GM12873 (cell line): ENCODE measurements around the gene PMEL.

Experiments
- TF ChIP-seq, protein P1 (sequence below): IDR thresholded peaks from 2 replicates; pipeline ENCODE4 v1.5.1; 2012; ENCODE audit warnings: low read depth, mild to moderate bottlenecking, moderate library complexity, low read length, control low read depth; ENCODE audit not compliant: insufficient read depth; ENCODE audit errors: missing control alignments

The PMEL gene

DNA sequence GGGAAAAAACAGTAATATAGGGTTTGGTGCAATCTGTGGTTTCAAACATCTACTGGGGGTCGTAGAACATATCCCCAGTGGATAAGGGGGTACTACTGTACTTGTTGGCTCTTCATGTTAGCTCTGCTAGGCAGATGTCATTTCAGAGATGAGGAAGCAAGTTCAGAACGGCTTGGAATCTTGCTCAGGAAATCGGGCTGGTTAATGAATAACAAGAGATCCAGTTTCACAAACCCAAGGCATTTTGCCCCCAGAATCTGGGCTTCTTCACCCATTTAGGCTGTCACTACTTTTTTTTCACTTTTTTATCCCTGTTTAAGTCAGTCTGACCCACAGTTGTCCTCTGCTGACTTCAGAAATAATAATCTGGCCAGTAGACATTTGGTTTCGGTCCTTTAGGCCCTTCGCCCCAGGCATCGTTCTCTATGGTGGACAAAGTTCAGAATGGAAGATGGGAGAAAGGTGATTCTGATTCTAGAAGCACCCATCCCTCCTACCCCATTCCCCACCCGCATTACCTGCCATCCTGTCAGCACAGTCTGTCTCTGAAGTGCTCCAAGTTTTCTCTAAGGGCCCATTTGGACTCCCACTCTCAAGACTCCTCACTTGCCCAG lies 35.8 kb upstream of the PMEL start:
- TF ChIP-seq, protein P1, sequence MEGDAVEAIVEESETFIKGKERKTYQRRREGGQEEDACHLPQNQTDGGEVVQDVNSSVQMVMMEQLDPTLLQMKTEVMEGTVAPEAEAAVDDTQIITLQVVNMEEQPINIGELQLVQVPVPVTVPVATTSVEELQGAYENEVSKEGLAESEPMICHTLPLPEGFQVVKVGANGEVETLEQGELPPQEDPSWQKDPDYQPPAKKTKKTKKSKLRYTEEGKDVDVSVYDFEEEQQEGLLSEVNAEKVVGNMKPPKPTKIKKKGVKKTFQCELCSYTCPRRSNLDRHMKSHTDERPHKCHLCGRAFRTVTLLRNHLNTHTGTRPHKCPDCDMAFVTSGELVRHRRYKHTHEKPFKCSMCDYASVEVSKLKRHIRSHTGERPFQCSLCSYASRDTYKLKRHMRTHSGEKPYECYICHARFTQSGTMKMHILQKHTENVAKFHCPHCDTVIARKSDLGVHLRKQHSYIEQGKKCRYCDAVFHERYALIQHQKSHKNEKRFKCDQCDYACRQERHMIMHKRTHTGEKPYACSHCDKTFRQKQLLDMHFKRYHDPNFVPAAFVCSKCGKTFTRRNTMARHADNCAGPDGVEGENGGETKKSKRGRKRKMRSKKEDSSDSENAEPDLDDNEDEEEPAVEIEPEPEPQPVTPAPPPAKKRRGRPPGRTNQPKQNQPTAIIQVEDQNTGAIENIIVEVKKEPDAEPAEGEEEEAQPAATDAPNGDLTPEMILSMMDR = no peak

DNA sequence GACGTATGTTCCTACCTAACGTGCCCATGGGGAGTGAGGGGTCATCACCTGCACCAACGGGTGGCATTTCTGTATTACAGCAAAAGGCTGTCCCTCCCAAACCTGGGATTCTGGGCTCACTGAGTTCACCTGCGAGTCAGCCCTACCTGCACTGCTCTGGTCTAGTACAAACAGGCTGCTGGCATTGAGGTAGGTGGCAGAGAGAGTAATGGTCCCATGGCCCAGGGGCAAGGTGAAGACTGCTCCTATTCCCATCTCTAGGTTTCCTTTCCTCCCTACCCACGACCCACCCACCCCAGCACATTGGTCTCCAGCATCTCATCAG lies 31.7 kb upstream of the PMEL start:
- TF ChIP-seq, protein P1 = no peak

DNA sequence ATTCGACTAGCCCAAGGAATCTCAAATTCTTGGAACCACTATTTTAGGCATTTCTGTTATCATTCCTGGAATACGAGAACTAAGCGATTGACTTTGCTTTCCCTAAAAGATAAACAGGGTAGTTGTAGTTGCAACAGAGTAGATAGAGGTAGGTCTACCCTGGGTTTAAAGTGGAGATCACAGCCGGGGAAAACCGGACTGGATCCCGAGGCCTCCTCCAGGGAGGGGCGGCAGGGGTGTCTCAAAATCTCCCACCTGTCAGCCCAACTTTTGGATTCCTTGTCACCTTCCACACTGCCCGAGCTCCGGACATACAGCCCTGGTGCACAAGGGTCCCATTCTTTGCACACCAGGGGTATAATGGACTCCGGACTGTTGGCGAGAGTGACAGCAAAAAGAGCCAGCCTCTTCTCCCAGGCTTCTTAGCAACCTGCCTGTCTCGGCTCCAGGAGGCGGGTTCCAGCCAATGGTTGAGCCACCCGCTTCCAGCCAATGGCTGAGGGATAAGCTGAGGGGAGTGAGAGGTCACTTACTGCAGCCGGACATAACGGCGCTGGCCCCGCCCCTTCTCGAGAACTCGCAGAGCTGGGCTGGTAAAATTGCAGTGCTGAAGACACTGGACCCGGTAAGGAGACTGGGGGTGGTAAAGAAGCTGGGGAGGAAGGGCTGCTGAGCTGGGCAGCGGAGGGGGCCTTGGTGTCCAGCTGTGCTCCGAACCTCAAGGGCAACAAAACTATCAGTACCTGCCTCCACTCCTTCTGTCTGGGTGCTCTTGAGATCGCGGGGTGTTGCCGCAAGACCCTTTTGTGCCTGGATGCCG lies 31.1 kb upstream of the PMEL start, which contains the start of gene SUOX:
Gene SUOX (plus strand): TSS at position 562 of the 820 bp plus-strand sequence. CDS start 4,946 bp downstream, outside the sequence.
- TF ChIP-seq, protein P1 = no peak

DNA sequence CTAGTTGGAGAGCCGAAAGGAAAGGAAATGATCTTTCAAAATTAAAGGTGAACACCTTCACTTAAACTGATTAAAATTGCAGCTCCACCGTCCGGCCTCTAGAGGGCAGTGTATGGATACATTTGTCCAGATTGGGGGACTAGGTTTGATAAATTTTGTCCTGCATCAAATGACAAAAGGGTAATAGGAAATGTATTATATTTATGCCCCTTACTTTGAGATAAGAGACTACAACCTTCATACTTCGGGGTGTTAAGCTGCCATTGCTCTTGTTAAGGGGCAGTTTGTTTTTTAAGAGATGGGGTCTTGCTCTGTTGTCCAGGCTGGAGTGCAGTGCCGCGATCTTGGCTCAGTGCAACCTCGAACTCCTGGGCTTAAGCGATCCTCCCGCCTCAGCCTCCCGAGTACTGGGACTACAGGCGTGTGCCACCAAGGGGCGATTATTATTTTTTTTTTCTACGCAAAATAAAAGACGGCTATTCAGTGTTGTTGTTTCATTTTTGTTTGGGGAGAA lies 30.4 kb upstream of the PMEL start:
- TF ChIP-seq, protein P1 = peak; percentile 79

DNA sequence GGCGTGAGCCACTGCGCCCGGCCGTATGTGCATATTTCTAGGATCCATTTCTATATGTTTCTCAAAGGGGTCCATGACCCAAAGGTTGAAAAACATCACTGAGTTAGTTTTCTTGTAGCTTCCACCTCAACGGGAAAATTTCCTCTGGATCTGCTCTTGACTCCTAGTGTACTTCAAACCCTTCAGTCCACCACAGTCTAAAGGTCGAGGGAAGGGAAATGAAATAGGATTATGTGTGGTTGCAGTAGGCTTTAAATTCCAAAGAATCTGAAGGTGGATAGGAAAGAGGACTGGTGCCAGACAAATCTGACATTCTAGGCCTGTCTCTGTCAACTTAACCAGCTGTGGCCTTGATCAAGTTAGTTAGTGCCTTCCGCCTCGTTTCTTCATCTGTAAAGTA lies 29.5 kb upstream of the PMEL start:
- TF ChIP-seq, protein P1 = no peak

DNA sequence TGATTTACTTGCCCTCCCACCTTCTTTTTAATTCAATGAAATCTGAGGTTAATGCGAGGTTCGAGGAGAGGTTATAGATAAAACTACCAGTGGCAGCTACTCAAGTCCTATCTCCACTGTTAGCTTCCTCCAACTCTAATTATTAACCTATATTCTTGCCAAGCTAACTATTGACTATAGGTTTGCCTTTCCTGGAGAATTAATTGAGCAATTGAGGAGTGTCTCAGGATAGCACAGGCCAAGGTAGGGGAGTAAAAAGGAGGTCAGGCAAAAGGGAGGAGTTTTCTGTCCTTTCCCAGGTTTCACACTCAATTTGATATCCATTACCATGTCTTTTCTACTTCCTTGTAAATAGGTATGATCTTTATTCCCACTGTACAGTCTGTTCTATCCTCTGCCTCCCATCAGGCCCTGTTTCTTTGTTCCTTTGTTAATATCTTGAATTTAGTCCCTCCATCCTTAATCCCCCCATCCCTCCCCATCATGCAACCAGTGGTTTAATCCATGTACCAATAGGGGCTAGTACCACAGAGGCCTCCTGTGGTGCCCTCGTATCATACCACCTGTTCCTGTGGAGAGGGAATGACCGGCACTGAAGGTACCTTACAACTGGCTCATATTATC lies 27.5 kb upstream of the PMEL start:
- TF ChIP-seq, protein P1 = no peak

DNA sequence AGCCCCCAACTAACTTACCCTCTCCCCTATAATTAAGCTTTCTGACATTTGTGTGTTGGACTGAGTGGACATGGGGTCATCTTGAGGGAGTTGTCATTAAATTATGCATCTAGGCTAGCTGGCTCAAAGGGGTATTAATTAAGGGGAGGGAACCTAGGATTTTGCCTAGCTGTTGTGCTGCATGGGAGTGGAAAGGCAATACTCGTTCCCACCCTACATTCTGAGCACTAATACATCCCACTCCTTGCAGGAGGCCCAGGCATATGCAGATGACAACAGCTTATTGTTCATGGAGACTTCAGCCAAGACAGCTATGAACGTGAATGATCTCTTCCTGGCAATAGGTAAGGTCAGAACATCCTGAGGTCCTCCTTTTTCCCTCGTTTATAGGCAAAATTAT lies 25.3 kb upstream of the PMEL start:
- TF ChIP-seq, protein P1 = no peak
